ENCODE data around the gene NR1H2. TPM values are rescaled to one million over a fixed set of nuclear protein-coding genes. Genes with fewer than 3 reads are reported as not detected.
"Not testable (repeated sequence)": the region's sequence is repeated elsewhere in the genome, so short reads cannot be mapped to it uniquely, and the experiment has no call there.

Gene NR1H2
- 18.9 TPM for total RNA-seq

- DNase-seq: peak; percentile 94
Measured at GRCh38 chr19:50376166-50377050, at the start of gene NR1H2. NR1H2 (plus strand) TSS chr19:50376457; CDS start chr19:50377606, 1,149 bp downstream.

DNA sequence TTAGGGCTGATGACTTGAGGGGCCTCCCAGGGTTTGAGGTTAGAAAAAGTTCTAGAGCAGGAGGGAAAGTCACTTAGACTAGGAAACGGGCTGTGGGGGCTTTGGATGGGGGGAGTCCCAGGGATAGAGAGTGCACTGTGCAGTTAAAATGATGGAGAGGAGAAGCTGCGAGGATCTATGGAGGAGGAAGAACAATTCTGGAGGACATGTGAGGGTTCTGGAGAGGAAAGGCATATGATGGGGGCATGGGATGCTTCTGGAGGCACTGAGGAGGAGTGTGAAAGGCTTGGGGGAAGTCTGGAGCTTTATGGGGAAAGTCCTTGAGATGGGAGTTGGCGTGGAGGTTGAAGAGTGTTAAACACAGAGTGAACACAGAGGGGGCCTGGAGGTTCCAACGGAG is 49.2 kb upstream of the NR1H2 start:
- DNase-seq: no peak

DNA sequence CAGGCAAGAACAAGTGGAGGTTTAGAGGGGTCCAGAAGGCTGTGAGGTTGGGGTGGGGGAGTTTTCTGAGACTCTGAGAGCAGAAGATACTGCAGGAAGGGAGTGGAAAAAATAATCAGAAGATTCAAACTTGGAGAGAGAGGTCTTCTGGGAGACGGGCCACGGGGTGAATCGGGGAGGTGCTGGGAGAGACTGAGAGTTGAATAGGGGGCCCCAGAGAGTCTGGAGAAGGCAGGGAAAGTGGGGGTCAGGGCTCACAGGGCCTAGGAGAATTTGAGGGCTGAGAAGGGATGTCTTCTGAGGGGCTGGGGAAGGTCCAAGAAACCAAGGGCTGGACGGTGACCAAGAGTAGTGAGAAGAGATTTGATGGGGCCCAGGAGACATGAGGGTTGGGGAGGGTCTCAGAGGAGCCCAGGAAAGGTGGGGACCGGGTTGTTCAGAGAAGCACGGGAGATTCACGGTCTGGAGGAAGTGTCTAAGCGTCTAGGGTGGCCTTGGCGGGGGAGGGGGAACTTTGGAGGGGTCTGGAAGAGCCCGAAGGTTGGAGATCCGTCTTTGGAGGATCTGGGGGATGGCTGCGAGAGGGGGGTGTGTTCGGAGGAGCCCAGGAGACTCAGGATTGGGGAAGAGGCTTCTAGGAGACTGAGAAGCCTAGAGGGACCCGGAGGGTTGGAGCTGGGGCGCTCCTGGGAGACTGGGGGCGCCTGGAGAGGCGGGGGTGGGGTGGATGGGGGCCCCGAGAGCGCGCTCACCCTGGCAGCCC is 48.6 kb upstream of the NR1H2 start:
- DNase-seq: no peak

GRCh38 chr19:50328224-50328872 is 47.9 kb upstream of the NR1H2 start:
- DNase-seq: no peak

DNA sequence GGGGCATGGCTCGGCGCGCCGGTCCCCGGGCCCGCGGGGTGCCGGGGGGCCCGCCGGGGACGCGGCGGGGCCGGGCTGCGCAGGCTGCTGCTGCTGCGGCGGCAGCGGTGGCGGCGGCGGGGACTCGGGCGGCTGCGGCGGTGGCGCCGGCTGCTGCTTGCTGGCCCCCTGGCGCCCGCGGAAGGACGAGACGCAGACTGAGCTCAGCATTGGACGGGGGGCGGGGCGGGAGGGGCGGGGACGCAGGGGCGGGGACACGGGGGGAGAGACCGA is 47.4 kb upstream of the NR1H2 start:
- no peak for DNase-seq

DNA sequence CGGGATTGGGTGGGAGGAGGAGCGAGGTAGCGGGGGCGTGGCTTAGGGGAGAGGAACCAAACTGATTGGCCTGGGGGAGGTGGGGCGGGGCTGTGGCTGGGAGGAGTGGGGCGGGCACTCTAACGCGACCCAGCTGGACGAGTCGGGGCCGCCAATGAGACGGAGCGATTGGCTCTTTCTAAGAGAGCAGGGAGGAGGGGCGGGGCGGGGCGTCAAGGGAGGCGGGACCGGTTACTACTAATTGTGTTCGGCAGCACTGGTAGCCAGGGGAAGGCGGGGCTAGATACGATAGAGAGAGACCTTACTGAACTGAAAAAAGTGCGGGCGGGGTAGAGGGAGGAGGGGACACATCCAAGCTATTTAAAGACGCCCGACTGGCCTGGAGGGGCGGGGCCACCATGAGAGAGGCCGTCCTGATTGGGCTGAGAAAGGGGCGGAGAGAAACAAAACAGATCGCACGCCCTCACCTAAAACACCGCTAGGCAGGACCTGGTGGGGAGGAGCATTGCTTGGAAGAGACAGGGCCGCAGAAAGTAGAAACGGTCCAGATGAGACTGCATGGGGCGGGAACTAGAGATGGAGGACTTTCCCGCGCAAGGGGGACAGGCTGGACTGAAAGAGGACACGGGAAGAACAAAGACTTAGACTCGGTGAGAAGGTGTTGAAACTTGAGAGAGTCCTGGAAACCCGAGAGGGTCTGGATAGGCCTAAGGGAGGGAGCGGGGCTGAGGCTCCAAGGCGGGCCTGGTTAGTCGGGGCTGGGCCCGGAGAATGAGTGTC is 46.9 kb upstream of the NR1H2 start, which contains the start of gene KCNC3:
Gene KCNC3 (minus strand): TSS at position 232 of the 780 bp plus-strand sequence. CDS start 295 bp downstream, outside the sequence.
- DNase-seq: peak; percentile 100

GRCh38 chr19:50329926-50330294 is 46.3 kb upstream of the NR1H2 start:
- DNase-seq: not testable (repeated sequence)

- peak; percentile 87 for DNase-seq
Measured at GRCh38 chr19:50330365-50331078, 45.7 kb upstream of the NR1H2 start.

DNA sequence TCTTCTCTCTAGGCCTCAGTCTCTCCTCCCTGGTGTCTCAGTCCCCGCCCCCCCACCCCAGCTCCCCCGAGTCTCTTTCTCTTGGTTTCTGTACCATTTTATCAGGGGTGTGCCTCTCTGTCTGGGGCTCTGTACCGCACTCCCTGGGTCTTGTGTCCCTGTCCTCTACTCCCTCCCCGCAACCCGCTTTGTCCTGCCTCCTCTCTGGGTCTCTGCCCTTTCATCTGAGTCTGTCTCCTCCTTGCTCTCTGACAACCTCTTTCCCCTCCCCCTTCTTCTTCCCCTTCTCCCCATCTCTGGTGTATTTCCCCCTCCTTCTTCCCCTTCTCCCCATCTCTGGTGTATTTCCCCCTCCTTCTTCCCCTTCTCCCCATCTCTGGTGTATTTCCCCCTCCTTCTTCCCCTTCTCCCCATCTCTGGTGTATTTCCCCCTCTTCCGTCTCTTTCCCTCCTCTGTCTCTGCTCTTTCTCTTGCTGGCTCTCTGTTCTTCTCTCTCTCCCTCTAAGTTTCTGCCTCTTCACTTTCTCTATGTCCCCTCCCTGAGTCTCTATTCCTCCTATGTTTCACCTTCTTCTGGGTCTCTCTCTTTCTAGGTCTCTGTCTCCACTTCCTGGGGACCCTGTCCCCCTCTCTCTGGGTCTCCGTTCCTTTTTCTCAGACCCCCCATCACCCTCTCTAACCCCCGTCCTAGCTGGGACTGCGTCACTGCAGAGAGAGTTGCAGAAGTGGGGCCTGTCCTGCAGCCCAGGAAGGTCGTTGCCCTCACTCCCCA is 44.9 kb upstream of the NR1H2 start:
- no peak for DNase-seq

GRCh38 chr19:50331994-50332243 is 44.3 kb upstream of the NR1H2 start:
- no peak for DNase-seq

DNA sequence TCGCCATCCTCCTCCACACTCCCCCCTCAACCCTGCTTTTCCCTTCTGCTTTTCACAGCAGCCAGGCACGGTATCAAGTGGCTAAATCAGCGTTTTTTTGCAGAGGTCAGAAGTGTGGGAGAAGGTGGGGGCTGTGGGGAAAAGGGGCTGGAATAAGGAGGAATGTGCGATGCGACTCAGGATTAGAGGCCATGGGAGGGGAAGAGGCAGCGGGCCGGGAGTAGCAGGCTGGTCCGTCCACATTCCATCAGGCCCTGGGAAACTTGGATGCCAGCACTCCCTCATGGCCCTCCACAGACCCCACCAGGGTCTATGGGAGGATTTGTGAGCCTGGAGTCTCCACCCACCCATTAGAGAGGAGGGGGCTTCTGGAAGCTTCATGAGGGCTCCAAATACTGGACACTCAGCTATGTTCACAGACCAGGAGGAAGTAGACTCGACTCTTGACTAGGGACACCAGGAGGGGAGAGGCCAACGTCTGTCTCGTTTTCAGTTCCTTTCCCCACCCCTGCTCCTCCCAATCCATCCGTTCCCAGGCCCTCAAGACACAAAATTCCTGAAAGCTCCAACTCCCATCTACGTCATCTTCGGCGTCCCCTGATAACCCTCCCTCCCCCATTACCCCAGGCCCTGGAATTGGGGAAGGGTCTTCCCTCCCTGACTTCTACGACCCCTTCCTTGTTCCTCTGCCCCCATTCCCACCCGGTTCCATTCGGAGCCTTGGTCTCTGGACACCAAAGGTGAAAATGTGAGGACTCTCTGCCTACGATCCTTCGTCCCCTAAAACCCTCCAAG is 43.8 kb upstream of the NR1H2 start:
- DNase-seq: no peak

DNA sequence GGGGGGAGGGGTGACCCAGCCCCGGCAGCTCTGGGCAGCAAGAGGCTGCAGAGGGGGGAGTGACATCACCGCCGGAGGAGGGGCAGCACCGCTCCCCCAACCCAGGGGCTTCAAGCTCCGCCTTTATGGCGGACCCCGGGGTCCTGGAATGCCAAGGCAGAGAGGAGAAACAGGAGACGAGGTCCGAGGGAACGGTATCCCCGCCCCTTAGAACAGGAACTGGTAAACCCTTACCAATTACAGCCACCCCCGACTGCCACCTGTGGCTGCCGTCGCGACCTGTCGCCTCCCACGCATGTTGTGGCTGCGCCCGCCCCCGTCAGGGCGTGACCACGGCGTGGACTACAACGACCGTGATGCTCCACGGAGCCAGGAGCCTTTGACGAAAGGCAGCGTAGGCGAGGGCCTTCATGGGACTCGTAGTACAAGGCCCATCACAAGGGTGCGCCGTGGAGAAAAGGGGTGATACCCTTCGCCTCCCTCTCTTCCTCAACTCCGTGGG is 43.0 kb upstream of the NR1H2 start:
- DNase-seq: peak; percentile 90

DNA sequence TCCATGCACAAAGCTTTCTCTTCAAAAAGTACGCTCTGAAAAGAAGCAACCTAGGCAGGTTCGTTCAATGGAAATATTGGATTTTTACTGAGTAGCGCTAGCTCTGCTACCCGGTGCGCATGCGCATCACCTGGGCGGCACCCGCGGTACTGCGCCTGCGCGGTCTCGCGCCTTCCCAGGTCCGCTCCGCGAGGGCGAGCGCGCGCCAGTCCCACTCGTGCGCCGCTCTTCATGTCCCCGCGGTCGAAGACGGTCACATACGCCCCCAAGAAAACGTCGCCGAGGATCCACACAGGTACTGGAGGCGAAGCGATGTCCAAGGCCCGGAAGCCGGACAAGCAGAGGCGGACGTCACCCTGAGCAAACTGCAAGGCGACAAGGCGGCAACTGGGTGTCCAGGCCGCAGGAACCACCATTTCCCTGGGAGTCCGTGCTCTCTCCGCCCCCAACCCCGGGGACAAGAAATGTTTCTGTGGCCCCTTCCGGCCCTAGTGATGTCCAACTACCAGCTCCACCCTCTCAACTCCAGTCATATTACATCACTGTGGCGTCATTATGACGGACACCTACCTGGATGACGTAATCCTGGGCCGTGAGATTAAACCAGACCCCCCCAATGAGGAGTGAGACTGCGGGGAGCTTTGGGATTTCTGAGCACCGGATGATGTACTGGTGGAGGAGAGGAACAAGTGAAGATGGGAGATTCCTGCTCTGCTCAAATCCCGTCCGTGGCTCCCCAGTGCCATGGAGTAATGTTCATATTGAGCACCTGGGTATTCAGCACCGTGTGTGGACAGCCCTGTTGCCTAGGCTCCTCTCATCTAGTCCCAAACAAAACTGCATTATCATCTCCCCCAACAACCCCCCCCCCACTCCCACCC is 42.3 kb upstream of the NR1H2 start:
- peak; percentile 84 for DNase-seq

DNA sequence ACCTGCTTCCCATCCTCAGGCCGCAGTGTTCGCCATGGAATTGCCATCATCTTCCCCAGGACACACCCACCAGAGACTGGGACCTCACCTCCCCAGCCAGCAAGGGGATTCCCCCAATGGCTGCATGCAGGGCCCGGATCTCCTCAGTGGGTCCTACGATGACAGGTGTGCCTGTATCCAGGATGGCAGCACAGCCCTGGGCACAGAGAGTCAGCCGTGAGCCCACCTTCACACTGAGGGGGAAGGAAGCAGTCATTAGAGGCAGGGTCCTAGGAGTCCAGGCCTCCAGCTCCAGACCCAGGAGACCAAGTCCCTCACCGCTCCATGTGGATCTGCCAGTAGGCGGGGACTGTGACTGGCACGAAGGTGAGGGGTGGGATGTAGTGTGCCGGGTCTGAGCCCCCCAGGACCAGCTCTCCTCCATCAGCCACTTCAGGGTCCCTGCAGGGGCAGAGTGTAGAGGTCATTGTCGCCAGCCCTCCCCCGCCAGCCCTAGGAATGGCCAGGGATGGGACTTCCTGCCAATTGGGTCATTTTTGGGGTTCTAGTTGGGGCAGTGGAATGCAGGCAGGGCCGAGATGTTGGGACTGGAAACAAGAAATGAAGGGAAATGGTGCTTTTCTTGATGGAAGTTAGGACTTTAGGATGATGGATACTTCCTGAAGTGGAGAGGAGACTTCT is 41.4 kb upstream of the NR1H2 start:
- DNase-seq: no peak

DNA sequence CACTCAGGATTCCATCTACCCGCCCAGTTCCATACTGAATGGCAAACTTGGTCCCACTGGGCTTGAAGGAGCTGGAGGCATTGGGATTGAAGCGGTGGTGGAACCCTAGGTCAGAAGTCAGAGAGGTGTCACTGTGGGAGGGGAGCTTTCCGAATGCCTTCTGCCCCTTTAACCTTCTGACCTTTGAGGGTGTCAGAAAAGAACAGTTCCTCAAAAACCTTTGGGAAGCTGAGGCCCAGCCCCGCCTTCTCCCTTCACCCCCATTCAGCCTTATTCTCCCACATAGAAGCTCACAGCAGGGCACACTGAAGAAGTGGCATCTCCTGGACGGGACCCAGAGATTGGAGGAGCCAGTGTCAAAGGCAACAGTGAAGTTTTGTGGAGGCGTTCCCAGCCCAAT is 39.2 kb upstream of the NR1H2 start:
- DNase-seq: not testable (repeated sequence)

GRCh38 chr19:50340331-50340730 is 35.9 kb upstream of the NR1H2 start:
- no peak for DNase-seq

DNA sequence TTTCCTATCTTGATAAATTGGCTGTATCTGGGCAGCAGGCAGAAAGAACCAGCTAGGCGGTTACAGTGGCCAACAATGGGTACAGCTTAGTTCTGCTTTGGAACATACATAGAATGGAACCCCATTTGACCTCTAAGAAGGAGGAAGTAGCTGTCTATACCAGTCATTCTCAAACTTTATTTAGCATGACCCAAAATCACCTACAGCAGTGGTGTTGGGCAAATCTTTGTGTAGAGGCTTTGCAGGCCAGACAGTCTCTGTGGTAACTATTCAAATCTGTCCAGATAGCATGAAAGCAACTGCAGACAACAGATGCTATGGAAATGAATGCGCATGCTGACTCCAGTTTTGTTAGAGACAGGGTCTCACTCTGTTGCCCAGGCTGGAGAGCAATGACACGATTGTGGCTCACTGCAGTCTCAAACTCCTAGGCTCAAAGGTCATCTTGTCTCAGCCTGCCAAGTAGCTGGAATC is 35.1 kb upstream of the NR1H2 start:
- DNase-seq: no peak

DNA sequence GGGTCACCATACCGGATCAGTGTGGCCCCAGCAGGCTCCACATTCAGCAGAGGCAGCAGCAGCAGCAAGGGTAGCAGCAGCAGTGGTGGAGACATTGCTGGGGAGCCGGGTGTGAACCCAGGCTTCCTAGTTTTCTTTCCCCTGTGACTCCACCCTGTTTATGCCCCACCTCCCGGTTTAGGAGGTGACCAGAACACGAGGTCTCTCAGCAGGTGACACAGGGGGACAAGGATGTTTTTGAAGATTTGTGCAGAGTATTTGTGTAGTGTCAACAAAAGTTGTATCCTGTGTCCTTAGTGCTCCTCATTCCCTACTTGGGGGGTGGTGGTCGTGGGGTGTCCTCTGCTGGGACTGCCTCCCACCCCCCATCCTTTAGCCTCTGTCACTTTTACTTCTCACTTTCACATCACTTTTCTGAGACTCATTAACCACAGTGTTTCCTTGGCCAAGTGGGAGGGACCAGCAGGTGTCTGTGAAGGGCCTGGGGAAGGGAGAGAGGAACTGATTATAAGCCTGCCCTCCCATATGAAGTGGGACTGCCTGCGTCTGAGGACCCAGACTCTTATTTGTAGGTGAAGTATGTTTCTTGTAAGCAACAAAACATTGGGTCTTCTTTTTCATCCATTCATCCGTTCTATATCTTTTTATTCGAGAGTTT is 31.5 kb upstream of the NR1H2 start:
- no peak for DNase-seq

Measured in occipital lobe (tissue), 2 donors.